Right ventricle myocardium superior (tissue), 1 donor: ENCODE data around the gene SLC5A2. TPM values are rescaled to one million over a fixed set of nuclear protein-coding genes. Genes with fewer than 3 reads are reported as not detected.
"Not testable (repeated sequence)": the region's sequence is repeated elsewhere in the genome, so short reads cannot be mapped to it uniquely, and the experiment has no call there.

ENCODE experiments used
- ATAC-seq: fragments of 200-7000 bp; cut with Tn5 transposase; one replicate; pipeline ENCODE4 v1.9.1; 2020; ENCODE audit warnings: mild to moderate bottlenecking; ENCODE audit not compliant: poor library complexity
- DNase-seq: peaks from one replicate; pipeline ENCODE4 v3.0.0-alpha.2; 2020
- intact Hi-C: fragments of 100-400 bp; cut with DNase I; formaldehyde crosslinking; loops from one replicate; pipeline ENCODE4 v1.11.2; 2022
- total RNA-seq: library from RNA; stranded (reverse); fragmentation: NEBNext Ultra II Directional; extraction: Animal tissue kit (Norgen Biotek cat#: 25700); gene quantifications from one replicate; pipeline ENCODE4 v1.2.1, GENCODE V29; 2021
- donor health status: DM: no; HTN: yes; CAD: no; lungs with severe emphysema.

The SLC5A2 gene
- total RNA-seq, 1 donor from 2014 or later: not detected

DNA sequence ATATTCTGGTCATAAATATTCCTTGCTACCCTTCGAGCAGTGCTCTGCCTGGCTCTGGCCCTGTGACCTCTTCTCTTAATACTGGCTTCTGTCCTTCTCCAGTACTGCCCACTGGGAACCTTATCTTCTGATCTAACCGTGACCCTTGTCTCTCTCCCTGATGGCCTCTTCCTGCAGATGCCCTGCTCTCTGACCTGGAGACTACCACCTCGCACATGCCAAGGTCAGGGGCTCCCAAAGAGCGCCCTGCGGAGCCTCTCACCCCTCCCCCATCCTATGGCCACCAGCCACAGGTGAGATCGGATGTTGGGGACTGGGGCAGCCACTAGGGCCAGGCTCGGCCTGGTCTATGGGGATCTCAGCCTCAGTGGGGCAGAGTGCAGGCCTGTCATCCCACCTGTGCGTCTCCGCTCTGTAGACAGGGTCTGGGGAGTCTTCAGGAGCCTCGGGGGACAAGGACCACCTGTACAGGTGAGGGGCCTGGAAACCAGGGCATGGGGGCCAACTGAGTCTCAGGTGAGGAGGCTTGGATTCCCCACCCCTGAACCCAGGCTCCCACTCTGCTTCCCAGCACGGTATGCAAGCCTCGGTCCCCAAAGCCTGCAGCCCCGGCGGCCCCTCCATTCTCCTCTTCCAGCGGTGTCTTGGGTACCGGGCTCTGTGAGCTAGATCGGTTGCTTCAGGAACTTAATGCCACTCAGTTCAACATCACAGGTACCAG is 9.5 kb upstream of the SLC5A2 start:
- DNase-seq (no peak), ATAC-seq (no peak)
- intact Hi-C loops: no loop called here

- DNase-seq (no peak), ATAC-seq (no peak)
- intact Hi-C loops: no loop called here
Measured at GRCh38 chr16:31474173-31474714, 8.7 kb upstream of the SLC5A2 start.

DNA sequence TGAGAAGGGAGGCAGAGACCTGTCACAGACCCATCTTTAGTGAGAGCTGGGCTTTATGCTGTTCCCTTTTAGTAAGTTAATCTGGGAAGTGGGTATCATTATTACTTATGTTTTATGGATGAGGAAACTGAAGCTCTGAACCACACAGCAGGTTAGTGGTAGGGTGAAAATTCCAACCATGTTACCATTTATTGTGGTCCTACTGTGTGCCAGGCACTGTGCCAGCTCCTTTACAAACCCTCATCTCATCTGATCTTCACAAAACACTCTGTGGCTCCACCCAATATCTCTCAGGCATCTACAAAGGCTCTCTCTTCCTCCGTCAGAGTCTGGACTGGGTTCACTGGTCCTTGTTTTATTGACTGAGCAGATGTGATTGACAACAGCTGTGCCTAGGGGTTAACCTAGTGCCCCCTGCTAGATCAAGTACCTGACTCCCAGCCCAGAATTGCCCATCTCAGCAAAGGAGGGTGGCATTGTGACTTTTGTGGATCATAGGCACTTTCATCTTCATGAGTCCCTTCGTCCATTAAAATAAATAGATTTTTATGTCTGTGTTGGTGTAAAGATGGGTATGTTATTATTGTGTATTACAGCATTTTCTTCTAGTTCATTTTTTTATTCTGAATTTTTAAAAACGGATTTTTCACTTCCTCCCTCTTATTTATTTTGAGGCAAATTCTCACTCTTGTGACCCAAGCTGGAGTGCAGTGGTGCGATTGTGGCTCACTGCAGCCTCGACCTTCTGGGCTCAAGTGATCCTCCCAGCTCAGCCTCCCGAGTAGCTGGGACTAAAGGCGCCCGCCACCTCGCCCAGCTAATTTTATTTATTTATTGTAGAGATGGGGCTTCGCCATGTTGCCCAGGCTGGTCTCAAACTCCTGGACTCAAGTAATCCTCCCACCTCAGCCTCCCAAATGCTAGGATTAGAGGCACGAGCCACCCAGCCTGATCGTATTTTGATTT is 7.9 kb upstream of the SLC5A2 start:
- intact Hi-C loops: no loop called here
- ATAC-seq (no peak), DNase-seq (no peak)

DNA sequence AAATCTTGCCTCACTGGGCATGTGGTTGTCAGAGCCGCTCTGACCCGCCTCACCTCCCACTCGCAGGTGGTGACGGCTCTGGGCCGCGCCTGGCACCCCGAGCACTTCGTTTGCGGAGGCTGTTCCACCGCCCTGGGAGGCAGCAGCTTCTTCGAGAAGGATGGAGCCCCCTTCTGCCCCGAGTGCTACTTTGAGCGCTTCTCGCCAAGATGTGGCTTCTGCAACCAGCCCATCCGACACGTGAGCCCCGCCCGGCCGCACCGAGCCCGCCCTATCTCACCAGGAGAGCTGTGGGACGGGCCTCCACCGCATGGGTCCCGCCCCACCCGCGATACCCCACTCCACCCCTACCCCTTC is 7.0 kb upstream of the SLC5A2 start:
- intact Hi-C loops: no loop called here

DNA sequence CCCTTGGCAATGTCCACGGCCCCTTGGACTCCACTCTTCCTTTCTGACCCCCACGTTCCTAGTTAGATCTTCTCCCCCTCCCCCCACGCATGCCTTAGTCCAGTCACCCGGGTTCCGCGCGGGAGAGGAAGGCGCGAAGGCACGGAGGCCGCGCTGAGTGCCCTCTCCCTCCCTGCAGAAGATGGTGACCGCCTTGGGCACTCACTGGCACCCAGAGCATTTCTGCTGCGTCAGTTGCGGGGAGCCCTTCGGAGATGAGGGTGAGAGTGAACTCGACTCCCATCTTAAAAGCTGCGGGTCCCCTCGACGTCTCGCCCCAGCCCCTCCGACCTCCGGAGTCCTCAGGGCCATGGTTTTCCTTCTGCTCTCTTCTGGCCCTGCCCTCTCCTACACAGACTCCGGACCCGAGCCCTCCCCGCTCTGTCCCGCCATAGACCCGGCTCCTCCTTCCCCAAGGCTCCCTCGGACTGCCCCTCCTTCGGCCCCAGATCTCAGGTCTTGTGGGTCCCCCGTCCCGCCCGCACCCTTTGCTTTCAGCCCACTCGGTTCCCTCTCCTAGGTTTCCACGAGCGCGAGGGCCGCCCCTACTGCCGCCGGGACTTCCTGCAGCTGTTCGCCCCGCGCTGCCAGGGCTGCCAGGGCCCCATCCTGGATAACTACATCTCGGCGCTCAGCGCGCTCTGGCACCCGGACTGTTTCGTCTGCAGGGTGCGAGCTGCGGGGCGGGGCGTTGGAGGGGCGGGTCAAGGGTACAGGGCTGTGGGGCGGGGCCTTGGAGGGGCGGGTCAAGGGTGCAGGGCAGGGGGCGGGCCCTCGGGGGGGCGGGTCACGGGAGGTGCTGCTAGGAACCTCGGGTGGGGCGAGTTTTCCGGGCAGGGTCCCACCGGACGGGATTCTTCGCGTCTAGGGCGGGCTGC is 6.4 kb upstream of the SLC5A2 start:
- peak; percentile 34 for ATAC-seq
- intact Hi-C loops: no loop called here
- peak; percentile 86 for DNase-seq

More for the DNA sequence above, 7.0 kb upstream of the SLC5A2 start:
- ATAC-seq (no peak), DNase-seq (no peak)

- peak; percentile 7 for ATAC-seq
- intact Hi-C loops: no loop called here
Measured at GRCh38 chr16:31477220-31478216, 5.4 kb upstream of the SLC5A2 start.

GRCh38 chr16:31478956-31479355 is 4.0 kb upstream of the SLC5A2 start:
- DNase-seq (no peak), ATAC-seq (no peak)
- intact Hi-C loops: no loop called here

More at GRCh38 chr16:31477220-31478216, 5.4 kb upstream of the SLC5A2 start:
- no peak for DNase-seq

- intact Hi-C loops: no loop called here
- no peak for ATAC-seq
- no peak for DNase-seq
Measured at GRCh38 chr16:31479751-31480150, 3.2 kb upstream of the SLC5A2 start.

- ATAC-seq: no peak
- DNase-seq: peak; percentile 68
- intact Hi-C loops: no loop called here
Measured at GRCh38 chr16:31480851-31481536, 1.9 kb upstream of the SLC5A2 start.

DNA sequence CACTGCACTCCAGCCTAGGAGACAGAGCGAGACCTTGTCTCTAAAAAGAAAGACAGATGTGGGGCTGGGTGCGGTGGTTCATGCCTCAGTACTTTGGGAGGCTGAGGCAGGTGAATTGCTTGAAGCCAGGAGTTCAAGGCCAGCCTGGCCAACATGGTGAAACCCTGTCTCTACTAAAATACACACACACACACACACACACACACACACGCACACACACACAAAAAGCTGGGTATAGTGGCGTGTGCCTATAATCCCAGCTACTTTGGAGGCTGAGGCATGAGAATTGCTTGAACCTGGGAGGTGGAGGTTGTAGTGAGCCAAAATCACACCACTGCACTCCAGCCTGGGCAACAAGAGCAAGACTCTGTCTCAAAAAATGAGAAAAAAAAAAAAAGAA is 1.1 kb downstream of the SLC5A2 start:
- DNase-seq, ATAC-seq, intact Hi-C loops: not testable (repeated sequence)

- no peak for DNase-seq
- intact Hi-C loops: no loop called here
- no peak for ATAC-seq
Measured at GRCh38 chr16:31484491-31485171, 1.7 kb downstream of the SLC5A2 start.

GRCh38 chr16:31485571-31485970 is 2.6 kb downstream of the SLC5A2 start:
- no peak for DNase-seq
- intact Hi-C loops: no loop called here
- no peak for ATAC-seq

- no peak for DNase-seq
- ATAC-seq: no peak
- intact Hi-C loops: no loop called here
Measured at GRCh38 chr16:31486045-31486444, 3.1 kb downstream of the SLC5A2 start.

DNA sequence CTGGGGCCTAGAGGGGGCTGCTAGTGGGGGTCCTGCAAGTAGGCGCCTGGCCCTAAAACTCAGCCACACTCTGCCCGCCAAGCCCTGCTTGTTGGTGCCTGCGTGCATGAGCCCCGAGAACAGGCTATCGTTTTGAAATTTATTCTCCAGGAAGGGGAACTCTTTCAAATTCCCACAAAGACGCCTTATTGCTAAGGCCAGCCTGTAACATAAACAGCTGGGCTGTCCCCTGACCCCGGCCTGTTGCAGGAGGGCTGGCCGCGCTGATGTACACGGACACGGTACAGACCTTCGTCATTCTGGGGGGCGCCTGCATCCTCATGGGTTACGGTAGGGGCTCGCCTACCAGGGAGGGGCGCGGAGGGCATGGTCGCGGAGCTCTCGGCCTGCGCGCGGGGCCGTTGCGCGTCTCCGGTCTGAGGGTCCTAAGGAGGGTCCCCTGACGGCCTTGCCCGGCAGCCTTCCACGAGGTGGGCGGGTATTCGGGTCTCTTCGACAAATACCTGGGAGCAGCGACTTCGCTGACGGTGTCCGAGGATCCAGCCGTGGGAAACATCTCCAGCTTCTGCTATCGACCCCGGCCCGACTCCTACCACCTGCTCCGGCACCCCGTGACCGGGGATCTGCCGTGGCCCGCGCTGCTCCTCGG is 4.3 kb downstream of the SLC5A2 start:
- DNase-seq (no peak), ATAC-seq (peak; percentile 2)
- intact Hi-C loops: no loop called here

- ATAC-seq (peak; percentile 76), DNase-seq (peak; percentile 72)
- intact Hi-C loops: no loop called here
Measured at GRCh38 chr16:31487720-31488467, 5.0 kb downstream of the SLC5A2 start.
